ENCODE data around the gene KNDC1.

DNA sequence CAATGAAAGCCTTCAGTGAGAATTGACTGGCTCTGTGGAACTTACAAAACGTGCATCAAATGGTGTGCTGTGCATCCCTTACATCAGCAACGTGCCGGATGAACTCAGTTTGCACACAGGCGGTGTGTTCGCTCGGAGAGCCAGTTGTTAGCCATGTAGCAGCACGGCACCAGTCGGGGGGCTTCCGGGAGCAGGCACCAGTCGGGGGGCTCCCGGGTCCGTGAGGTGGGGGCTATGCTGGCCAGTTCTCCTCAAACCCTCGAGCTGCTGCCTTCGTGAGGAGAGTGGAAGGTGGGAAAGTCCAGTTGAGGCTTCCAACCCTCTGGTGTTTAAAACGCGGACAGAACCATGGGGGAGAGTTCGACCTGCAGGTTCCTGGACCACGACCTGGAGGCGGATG is 35.1 kb downstream of the KNDC1 start:
- TF ChIP-seq, protein P1, sequence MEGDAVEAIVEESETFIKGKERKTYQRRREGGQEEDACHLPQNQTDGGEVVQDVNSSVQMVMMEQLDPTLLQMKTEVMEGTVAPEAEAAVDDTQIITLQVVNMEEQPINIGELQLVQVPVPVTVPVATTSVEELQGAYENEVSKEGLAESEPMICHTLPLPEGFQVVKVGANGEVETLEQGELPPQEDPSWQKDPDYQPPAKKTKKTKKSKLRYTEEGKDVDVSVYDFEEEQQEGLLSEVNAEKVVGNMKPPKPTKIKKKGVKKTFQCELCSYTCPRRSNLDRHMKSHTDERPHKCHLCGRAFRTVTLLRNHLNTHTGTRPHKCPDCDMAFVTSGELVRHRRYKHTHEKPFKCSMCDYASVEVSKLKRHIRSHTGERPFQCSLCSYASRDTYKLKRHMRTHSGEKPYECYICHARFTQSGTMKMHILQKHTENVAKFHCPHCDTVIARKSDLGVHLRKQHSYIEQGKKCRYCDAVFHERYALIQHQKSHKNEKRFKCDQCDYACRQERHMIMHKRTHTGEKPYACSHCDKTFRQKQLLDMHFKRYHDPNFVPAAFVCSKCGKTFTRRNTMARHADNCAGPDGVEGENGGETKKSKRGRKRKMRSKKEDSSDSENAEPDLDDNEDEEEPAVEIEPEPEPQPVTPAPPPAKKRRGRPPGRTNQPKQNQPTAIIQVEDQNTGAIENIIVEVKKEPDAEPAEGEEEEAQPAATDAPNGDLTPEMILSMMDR (IDR thresholded peaks at IDR 0.05): no peak
- TF ChIP-seq POLR2A (IDR thresholded peaks at IDR 0.05): no peak
